GM19043 (cell line): ENCODE data around the gene TPM2.
A peak's percentile ranks its signal among the peaks of the same experiment; 100 is the strongest.

Experiments
- ATAC-seq: cut with Tn5 transposase; IDR thresholded peaks from one replicate; pipeline ENCODE4 v1.9.1; 2021; ENCODE audit warnings: low read depth; ENCODE audit not compliant: unreplicated experiment

TPM2 gene

GRCh38 chr9:35680331-35681105 lies 9.2 kb downstream of the TPM2 start:
- ATAC-seq: peak; percentile 78

- ATAC-seq: no peak
Observed at GRCh38 chr9:35679766-35680330, 9.9 kb downstream of the TPM2 start.

GRCh38 chr9:35679091-35679490 lies 10.6 kb downstream of the TPM2 start:
- ATAC-seq: no peak

- ATAC-seq: no peak
Observed at GRCh38 chr9:35675732-35676392, 13.9 kb downstream of the TPM2 start.

- no peak for ATAC-seq
Observed at GRCh38 chr9:35675204-35675603, 14.5 kb downstream of the TPM2 start.

GRCh38 chr9:35674025-35674361 lies 15.7 kb downstream of the TPM2 start:
- ATAC-seq: no peak

- ATAC-seq: no peak
Observed at GRCh38 chr9:35673132-35674024, 16.3 kb downstream of the TPM2 start, which contains the start of gene CA9. TSS of gene CA9 (plus strand) at chr9:35673928. CDS start at chr9:35673960, 32 bp downstream.

- no peak for ATAC-seq
Observed at GRCh38 chr9:35669331-35670145, 20.2 kb downstream of the TPM2 start.

- no peak for ATAC-seq
Observed at GRCh38 chr9:35667939-35668338, 21.8 kb downstream of the TPM2 start.

- no peak for ATAC-seq
Observed at GRCh38 chr9:35666549-35666948, 23.2 kb downstream of the TPM2 start.

- no peak for ATAC-seq
Observed at GRCh38 chr9:35666045-35666444, 23.7 kb downstream of the TPM2 start.

- ATAC-seq: no peak
Observed at GRCh38 chr9:35665471-35665818, 24.3 kb downstream of the TPM2 start.

- peak; percentile 84 for ATAC-seq
Observed at GRCh38 chr9:35664531-35665470, 24.9 kb downstream of the TPM2 start, which contains the start of gene ARHGEF39. TSS of gene ARHGEF39 (minus strand) at chr9:35665195. CDS start at chr9:35665169, 26 bp downstream.

- no peak for ATAC-seq
Observed at GRCh38 chr9:35662437-35662836, 27.3 kb downstream of the TPM2 start.

GRCh38 chr9:35661756-35662350 lies 27.9 kb downstream of the TPM2 start:
- ATAC-seq: no peak

- ATAC-seq: no peak
Observed at GRCh38 chr9:35660966-35661415, 28.7 kb downstream of the TPM2 start.

GRCh38 chr9:35659340-35659739 lies 30.4 kb downstream of the TPM2 start:
- ATAC-seq: no peak

- ATAC-seq: no peak
Observed at GRCh38 chr9:35658968-35659220, 30.8 kb downstream of the TPM2 start.
